Astrocyte of the spinal cord (primary cell): ENCODE results near the gene COL4A2.

Source experiments
- DNase-seq: peaks from one replicate; pipeline ENCODE4 v3.0.0; 2011; ENCODE audit warnings: low read depth, low spot score
- H3K4me3 ChIP-seq: 2 replicates; pipeline ENCODE4 v1.5.1; 2011; ENCODE audit warnings: low read depth, mild to moderate bottlenecking, low read length, moderate library complexity
- in situ Hi-C: cut with HindIII; loops from 2 replicates; pipeline ENCODE4 v1.10.0; 2017; ENCODE audit warnings: low sequenced_read_pairs
- TF ChIP-seq, protein P1 (sequence below): IDR thresholded peaks from 2 replicates; pipeline ENCODE4 v1.5.1; 2012; ENCODE audit warnings: low read depth, mild to moderate bottlenecking, low read length, inconsistent platforms

The COL4A2 gene

DNA sequence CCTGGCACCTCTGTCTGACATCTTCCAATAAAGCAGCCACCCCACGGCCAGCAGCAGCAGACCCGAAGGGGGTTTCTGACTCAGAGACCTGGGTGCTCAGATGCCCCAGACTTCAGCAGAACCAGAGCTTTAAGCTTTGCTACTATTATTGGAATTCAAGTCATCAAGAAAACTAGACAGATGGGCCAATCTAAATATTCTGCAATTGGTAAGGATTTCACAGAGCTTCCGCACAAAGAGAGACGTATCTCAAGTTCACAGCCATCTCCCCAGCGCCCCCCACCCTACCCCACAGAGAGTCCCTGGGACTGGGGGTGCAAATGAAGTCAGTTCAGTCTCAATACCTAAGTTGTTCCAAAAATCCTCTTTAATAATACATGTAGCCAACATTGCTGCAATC is 215.6 kb downstream of the COL4A2 start:
- TF ChIP-seq, protein P1, sequence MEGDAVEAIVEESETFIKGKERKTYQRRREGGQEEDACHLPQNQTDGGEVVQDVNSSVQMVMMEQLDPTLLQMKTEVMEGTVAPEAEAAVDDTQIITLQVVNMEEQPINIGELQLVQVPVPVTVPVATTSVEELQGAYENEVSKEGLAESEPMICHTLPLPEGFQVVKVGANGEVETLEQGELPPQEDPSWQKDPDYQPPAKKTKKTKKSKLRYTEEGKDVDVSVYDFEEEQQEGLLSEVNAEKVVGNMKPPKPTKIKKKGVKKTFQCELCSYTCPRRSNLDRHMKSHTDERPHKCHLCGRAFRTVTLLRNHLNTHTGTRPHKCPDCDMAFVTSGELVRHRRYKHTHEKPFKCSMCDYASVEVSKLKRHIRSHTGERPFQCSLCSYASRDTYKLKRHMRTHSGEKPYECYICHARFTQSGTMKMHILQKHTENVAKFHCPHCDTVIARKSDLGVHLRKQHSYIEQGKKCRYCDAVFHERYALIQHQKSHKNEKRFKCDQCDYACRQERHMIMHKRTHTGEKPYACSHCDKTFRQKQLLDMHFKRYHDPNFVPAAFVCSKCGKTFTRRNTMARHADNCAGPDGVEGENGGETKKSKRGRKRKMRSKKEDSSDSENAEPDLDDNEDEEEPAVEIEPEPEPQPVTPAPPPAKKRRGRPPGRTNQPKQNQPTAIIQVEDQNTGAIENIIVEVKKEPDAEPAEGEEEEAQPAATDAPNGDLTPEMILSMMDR: no peak
- no peak overlapping the region for H3K4me3 ChIP-seq
- in situ Hi-C loops: no loop called here
- DNase-seq: no peak

GRCh38 chr13:110523180-110523579 is 216.1 kb downstream of the COL4A2 start:
- no peak for DNase-seq
- H3K4me3 ChIP-seq: no peak overlapping the region
- TF ChIP-seq, protein P1: no peak
- in situ Hi-C loops: no loop called here

- TF ChIP-seq, protein P1: no peak
- H3K4me3 ChIP-seq: no peak overlapping the region
- no peak for DNase-seq
- in situ Hi-C loops: no loop called here
These were observed 216.9 kb downstream of the COL4A2 start for GRCh38 chr13:110523838-110524540.

- no peak for DNase-seq
- in situ Hi-C loops: no loop called here
- TF ChIP-seq, protein P1: no peak
- no peak overlapping the region for H3K4me3 ChIP-seq
These were observed 217.6 kb downstream of the COL4A2 start for GRCh38 chr13:110524541-110525257.

- no peak overlapping the region for H3K4me3 ChIP-seq
- TF ChIP-seq, protein P1: no peak
- in situ Hi-C loops: no loop called here
- no peak for DNase-seq
These were observed 218.5 kb downstream of the COL4A2 start for GRCh38 chr13:110525328-110526319.

DNA sequence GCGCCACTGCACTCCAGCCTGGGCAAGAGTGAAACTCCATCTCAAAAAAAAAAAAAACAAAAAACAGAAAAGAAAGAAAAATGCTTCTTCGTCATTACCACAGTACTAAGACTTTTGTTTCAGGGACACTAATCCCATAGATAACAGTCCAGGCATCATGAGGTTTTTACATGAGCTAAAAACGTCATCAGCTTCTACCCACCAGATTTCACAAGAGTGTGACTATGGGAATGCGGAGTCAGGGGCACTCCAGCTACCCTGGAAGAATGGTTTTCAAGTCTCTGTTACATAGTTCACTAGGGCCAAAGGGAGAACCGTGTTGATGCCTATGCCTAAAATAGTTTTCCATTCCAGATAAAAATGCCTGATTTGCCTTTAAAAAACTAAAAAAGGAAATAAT is 221.3 kb downstream of the COL4A2 start:
- no peak for DNase-seq
- in situ Hi-C loops: no loop called here
- H3K4me3 ChIP-seq: no peak overlapping the region
- TF ChIP-seq, protein P1: no peak
